Skeletal muscle satellite cell (primary cell): ENCODE measurements around the gene USPL1. TPM values are rescaled to one million over a fixed set of nuclear protein-coding genes. Genes with fewer than 3 reads are reported as not detected.

Experiments used
- H3K27me3 ChIP-seq: 2 replicates; pipeline ENCODE4 v1.7.0; 2013; ENCODE audit warnings: low read length; ENCODE audit not compliant: control insufficient read depth, insufficient read depth
- H3K36me3 ChIP-seq: 2 replicates; pipeline ENCODE4 v1.7.0; 2013; ENCODE audit warnings: mild to moderate bottlenecking, control low read depth, low read length; ENCODE audit not compliant: insufficient read depth
- H3K4me1 ChIP-seq: 2 replicates; pipeline ENCODE4 v1.7.0; 2013; ENCODE audit warnings: low read length; ENCODE audit not compliant: control insufficient read depth, insufficient read depth
- H3K4me2 ChIP-seq: 2 replicates; pipeline ENCODE4 v1.7.0; 2013; ENCODE audit warnings: mild to moderate bottlenecking, low read length
- H3K4me3 ChIP-seq: 2 replicates; pipeline ENCODE4 v1.7.0; 2013; ENCODE audit warnings: low read length
- H3K9ac ChIP-seq: 2 replicates; pipeline ENCODE4 v1.7.0; 2013; ENCODE audit warnings: mild to moderate bottlenecking, low read depth, low read length, moderate library complexity
- H3K9me3 ChIP-seq: replicated peaks from 2 replicates; pipeline ENCODE4 v1.7.0; 2013; ENCODE audit warnings: mild to moderate bottlenecking, control low read depth, low read length
- small RNA-seq: library from RNA; depleted of rRNA; stranded (forward); fragments of <200 nt; gene quantifications from one replicate; pipeline ENCODE3, GENCODE V24; 2012

Gene USPL1

GRCh38 chr13:30700364-30700763 lies 82.6 kb downstream of the USPL1 start:
- Histone ChIP-seq H3K9me3 (no peaks in the 10 kb centered on the region), H3K9ac (no peak overlapping the region), H3K36me3 (no peaks in the 10 kb centered on the region), H3K27me3 (no peaks in the 10 kb centered on the region), H3K4me2 (no peak overlapping the region), H3K4me1 (peaks cover 27% of the 10 kb centered on the region), H3K4me3 (no peak overlapping the region)

DNA sequence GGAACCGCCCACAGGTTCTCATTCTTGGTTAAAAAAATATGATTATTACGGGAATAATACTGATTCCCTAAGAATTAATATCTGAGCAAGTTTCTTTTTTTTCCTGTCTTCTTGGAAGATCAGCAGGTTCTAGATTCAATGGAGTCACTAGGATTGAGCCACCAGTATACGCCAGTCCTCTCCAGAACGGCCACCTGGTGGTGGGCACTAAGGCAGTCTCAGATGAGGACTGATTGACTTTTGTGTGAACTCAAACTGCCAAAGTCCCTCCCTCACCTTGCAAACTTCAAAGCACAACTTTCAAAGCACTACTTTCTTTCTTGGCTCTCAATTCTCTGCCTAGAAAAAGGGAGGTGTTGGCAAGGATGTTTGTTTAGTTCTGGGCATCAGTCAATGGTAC lies 84.3 kb downstream of the USPL1 start:
- H3K27me3 ChIP-seq: no peaks in the 10 kb centered on the region
- H3K4me3 ChIP-seq: no peak overlapping the region
- no peaks in the 10 kb centered on the region for H3K9me3 ChIP-seq
- no peaks in the 10 kb centered on the region for H3K36me3 ChIP-seq
- H3K4me2 ChIP-seq: no peak overlapping the region
- no peak overlapping the region for H3K9ac ChIP-seq
- H3K4me1 ChIP-seq: peaks cover 16% of the 10 kb centered on the region

DNA sequence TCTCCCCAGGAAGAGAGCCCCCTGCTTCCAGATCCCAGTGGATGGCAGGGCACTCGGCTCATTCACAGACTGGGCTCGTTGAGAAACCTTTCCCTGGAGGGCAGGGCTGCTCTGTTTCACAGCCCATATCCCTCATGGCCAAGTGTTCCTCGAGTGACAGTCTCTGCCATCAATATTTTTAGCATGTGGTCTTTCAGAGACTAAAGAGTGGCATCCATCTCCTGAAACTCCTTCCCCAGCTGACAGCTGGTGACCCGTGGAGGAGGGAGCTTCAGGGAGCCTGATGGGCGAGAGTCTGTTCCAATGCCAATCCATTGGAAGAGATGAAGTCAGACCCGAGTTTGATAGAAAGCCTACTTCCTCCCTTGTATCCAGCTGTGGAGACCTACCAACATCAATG lies 86.9 kb downstream of the USPL1 start:
- Histone ChIP-seq H3K9me3 (no peaks in the 10 kb centered on the region), H3K4me1 (peaks cover 11% of the 10 kb centered on the region), H3K9ac (no peak overlapping the region), H3K36me3 (no peaks in the 10 kb centered on the region), H3K4me2 (no peak overlapping the region), H3K4me3 (no peak overlapping the region), H3K27me3 (no peaks in the 10 kb centered on the region)

- Histone ChIP-seq H3K4me3 (no peak overlapping the region), H3K4me2 (no peak overlapping the region), H3K9me3 (no peaks in the 10 kb centered on the region), H3K4me1 (peaks cover 11% of the 10 kb centered on the region), H3K27me3 (no peaks in the 10 kb centered on the region), H3K36me3 (no peaks in the 10 kb centered on the region), H3K9ac (no peak overlapping the region)
These were observed 88.0 kb downstream of the USPL1 start for GRCh38 chr13:30705680-30706079.

- H3K36me3 ChIP-seq: no peaks in the 10 kb centered on the region
- H3K4me1 ChIP-seq: peaks cover 24% of the 10 kb centered on the region
- no peak overlapping the region for H3K4me2 ChIP-seq
- no peaks in the 10 kb centered on the region for H3K27me3 ChIP-seq
- no peak overlapping the region for H3K4me3 ChIP-seq
- no peaks in the 10 kb centered on the region for H3K9me3 ChIP-seq
- H3K9ac ChIP-seq: no peak overlapping the region
These were observed 90.8 kb downstream of the USPL1 start for GRCh38 chr13:30708541-30708940.

Small RNA genes within 50 kb of the gene (small RNA-seq; reads per million reads assigned to genes)
- gene RF00017: not detected
